GM21447 (cell line): Measurements from ENCODE around the gene ZSCAN21.
A peak's percentile ranks its signal among the peaks of the same experiment; 100 is the strongest.
"Not testable (repeated sequence)": the region's sequence is repeated elsewhere in the genome, so short reads cannot be mapped to it uniquely, and the experiment has no call there.

ENCODE experiments used
- ATAC-seq: cut with Tn5 transposase; IDR thresholded peaks from one replicate; pipeline ENCODE4 v1.9.1; 2021; ENCODE audit not compliant: unreplicated experiment

ZSCAN21 gene

DNA sequence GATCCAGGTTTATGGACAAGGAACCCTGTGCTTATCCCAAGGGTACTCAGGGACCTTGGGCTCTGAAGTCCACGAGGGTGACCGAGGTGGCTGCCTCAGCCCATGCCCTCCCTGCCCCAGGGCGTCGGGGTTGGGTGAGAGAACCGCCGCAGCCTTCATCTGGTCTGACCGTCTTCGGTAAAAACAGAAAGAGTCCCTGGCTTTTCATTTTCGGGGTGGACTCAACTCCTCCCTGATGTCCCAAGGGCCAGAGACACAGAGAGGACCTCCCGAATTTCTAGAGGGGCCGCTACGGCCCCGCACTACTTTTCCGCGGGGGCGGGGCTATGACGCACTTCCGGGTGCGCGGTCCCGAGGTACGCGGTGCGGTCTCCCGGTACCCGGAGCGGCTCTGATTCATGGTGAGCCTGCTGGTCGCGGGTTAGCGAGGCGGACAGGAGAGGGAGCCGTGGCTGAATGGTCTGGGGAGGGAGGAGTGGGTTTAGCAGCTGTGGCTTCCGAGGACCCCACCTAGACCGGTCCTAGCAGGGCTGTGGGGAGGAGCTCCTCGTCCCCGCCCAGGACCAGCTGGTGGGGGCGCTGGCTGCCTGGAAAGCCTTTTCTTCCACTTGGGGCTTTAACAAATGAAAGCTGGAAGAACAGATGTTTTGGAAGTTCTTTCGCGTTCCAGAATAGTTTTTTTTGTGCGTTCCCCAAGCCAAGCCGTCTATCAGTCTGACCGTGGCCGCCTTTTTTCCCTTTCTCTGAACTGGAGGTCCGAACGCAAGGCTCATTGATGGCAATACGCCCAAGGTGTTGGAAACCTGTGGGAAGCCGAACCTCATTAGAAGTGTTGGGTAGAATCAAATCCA is at the start of gene ZSCAN21:
ZSCAN21 (plus strand) TSS at position 334 of the 851 bp plus-strand sequence. CDS start 7,233 bp downstream, outside the sequence.
- ATAC-seq = peak; percentile 85

DNA sequence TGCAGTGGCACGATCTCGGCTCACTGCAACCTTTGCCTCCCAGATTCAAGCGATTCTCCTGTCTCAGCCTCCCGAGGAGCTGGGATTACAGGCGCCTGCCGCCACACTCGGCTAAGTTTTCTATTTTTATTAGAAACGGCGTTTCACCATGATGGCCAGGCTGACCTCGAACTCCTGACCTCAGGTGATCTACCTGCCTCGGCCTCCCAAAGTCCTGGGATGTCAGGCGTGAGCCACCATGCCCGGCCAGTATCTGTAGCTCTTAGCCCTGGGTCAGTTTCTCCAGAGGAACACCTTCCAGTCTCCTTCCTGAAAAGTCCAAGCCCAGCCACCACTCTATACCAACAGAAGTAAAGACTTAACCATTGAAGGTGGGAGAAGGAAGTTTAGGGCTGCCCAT is 49.3 kb upstream of the ZSCAN21 start:
- no peak for ATAC-seq

DNA sequence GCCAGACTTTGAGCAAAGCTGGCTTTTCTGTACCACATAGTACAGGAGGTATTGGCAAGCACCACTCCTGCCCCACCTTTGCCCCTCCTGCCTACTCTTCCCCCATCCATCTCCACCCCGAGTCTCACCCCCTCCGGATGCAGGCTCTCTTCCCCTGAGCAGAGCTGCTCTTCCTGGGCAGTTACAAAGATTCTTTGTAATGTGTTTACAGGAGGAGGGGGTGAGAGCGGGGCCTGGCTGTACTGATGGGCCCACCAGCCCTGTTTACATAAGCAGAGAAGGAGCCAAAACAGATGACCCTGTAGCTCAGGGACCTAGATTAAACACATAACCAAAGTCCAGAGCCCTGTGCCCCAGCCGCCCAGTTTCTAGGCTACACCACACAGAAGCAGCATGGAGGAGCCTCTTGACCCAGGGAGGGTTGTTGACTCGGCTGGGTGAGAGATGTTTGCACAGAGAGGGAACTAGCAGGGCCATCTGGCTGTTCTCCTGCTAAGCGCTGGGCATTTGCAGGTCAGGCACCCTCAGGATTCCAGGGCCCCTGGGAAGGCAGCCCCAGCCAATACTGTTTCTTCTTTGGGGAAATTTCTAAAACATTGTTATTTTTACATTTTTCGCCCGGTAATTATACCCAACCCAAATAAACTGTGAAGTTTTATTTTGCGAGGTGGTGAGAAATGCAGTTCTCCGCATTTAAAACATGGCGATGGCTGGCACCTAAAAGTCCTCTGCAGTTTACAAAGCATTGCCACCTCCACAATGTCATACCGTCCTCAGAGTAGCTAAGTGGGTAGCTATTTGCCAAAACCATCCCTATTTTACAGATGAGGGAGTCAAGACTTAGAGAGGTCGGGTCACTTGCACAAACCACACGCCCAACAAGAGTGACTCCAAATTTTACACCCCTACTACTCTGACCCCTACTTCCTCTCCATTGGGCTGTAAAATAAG is 45.6 kb upstream of the ZSCAN21 start:
- ATAC-seq = no peak

DNA sequence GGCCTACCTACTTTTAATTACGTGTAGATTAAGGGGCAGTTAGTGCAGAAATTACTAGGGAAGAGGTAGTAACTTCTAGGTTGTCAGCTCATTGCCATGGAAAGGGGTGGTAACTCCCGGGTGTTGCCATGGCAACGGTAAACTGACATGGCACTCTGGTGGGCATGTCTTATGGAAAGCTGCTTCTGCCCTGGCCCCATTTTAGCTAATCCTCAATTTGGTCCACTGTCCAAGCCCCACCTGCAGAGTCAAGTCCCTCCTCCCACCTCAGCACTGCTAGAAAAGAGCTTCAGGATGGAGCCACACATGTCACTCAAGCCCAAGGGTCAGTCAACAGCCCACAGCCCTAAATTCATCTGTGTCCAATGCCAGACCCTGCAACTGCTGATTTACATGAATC is 41.7 kb upstream of the ZSCAN21 start:
- no peak for ATAC-seq

DNA sequence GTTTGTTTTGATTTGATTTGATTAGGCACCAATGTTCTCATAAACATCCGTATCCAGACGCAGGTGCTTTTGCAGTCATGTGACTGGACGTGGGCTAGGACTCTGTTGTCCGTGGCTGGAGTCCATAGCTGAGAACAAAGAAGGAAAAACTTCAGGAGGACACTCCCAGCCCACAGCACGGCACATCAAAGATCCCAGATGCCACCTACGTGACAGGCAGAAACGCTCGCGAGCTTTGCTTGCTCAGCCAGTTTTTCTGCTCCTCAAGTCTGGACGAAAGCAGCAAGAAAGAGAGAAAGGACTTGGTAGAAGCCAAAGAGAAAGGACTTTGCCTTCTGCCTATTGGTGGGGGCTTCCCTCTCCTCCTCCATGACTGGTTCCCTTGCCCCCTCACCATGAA is 41.0 kb upstream of the ZSCAN21 start:
- ATAC-seq = no peak

DNA sequence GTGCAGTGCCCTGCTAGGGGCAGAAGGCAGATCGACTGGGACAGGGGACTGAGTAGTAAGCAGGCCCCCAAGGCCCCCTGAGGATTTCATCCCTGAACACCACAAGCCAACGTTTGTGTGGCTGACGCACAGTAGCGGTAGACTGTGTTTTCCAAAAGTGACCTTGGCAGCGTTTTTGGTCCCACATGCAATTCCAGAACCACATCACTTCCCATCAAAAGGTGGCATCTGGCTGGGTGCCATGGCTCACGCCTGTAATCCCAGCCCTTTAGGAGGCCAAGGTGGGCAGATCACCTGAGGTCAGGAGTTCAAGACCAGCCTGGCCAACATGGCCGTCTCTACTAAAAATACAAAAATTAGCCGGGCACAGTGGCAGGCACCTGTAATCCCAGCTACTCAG is 39.6 kb upstream of the ZSCAN21 start:
- not testable (repeated sequence) for ATAC-seq

DNA sequence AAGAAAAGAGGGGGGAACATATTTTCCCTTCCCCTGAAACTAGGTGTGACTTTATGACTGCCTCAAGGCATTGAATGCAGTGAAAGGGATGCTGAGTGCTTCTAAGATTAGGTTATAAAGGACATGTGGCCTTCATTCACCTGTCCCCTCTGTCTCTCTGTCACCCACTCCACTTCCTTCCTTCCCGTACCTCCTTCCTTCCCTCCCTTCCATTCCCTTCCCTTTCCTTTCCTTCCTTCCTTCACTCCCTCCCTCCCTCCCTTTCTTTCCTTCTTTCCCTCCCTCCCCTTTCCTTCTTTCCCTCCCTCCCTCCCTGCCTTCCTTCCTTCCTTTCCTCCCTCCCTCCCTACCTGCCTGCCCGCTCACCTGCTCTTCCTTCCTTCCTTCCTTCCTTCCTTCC is 38.7 kb upstream of the ZSCAN21 start:
- ATAC-seq = no peak

DNA sequence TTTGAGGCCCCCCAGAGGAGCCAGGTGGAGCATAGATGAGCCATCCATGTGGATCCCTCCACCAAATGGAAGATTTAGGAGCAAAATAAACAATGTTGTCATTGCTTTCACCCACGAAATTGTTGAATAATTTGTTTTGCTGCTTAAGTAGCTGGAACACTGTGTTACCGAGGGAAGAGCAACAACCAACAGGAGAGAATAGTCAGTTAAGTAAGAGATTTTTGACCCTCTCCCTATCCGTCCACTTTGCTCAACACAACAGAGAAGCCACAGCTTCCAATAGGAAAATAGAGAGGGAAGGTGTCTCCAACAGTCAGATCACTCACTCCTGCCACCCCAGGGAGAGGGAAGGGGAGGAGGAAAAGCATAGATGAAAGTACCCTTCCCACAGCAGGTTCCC is 38.1 kb upstream of the ZSCAN21 start:
- ATAC-seq = no peak

DNA sequence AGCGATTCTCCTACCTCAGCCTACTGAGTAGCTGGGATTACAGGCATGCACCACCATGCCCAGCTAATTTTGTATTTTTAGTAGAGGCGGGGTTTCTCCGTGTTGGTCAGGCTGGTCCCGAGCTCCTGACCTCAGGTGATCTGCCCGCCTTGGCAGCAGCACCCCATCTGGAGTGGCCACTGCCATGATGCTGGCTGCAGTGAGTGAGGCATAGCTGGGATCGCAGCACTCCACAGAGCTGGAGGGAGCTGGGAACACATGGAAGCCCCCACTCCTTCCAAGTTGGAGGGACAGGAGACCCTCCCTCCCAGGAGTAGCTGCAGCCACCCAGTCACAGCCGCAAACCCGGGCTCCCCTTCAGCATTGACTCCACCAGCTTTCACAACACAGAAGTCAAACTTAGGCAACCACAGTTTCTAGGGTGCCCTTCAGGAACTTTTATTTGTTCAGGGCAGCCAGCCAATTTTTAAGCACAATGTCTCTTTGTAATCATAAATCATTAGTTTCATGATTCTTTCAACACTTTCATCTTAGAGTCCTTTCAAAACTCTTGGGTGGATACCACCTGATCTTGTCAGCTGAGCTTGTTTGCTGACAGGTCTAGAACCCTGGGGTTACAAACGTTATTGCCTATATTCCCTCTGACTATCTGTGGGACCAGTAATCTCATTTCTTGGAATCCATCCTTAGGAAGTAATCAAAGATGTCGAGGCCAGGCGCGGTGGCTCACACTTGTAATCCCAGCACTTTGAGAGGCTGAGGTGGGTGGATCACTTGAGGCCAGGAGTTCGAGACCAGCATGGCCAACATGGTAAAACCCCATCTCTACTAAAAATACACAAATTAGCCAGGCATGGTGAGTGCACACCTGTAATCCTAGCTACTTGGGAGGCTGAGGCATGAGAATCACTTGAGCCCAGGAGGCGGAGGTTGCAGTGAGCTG is 36.9 kb upstream of the ZSCAN21 start:
- not testable (repeated sequence) for ATAC-seq

DNA sequence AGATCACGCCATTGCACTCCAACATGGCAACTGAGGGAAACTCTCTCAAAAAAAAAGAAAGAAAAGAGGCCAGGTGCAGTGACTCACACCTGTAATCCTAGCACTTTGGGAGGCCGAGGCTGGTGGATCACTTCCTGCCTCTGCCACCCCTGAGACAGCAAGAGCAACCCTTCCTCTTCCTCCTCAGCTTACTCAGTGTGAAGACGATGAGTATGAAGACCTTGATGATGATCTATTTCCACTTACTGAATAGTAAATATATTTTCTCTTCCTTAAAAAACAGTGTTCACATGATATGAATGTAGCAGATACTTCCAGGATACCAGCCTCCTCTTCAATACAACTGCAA is 36.3 kb upstream of the ZSCAN21 start:
- no peak for ATAC-seq

DNA sequence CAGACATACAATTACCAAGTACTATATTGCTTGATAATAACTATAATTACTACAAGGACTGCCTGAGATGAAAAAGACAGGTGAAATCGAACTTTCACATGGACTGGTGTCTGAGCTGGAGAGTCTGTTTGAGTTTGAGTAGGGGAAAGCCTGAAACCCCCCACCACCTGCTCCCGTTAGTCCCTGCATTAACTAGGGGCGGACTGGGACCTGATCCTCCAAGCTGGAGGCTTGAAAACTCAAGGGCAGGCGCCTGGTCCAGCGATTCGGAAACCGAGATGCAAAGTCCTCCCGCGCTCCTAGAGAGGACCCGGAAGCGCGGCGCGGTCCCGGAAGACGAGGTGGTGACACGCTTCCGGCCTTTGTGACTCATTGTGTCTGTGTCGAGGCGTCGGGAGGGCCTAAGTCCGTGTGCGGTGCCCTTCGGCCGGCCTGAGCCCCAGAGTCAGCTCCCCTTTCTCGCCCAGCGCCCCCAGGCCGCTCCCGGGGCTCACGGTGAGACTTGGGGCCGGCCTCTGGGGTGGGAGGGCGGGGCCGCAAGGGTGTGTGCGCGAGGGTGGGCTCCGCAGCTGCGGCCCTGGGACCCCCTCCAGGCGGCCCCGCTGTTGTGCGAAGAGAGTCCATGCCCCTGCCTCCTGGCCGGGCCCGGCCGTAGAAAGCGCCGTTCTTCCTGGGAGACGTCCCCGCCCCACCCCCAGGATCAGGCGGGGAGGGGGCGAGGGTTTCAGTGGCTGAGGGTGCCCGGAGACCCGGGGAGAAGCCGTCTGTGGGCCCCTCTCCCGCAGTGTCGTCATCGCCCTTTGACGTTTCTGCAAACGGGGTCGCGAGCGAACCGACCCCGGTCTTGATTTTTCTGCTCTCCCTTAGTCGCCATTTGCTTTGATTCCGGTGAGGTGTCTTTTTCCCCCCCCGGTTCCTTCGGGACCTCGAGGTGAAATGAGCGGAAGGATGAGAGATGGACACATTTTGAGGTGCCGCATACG is 34.1 kb upstream of the ZSCAN21 start, which contains the start of gene ZKSCAN1:
ZKSCAN1 (plus strand) TSS at position 365 of the 983 bp plus-strand sequence. CDS start 7,911 bp downstream, outside the sequence.
- ATAC-seq = peak; percentile 93

DNA sequence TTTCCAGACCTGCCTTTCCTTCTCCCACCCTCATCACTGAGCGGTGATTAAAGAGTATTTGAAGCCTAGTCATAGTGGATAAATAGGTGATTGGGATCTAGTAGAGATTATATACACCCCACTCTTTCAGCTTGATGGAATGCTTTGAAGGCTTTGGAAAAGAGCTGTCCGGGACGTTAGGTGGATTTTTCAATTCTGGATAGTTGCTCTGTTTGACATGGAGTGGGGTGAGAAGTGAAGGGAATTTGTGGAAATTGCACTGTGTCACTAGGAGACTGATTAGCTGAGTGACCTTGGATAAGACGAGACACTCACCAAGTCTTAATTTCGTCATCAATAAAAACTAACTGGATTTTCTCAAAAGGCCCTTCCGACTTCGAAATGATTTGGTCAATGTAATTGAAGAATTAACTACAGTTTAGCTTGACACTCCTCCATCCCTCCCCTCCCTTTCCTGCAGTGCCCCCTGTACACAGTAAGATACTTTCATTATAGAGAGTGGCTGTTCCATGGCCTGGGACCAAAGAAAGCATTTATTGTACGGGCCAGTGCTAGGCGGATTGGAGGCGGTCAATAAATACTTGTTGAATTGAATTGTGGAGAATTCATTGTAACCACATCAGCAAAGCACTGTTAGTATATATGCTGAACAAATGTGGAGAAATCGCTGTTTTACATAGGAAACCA is 33.2 kb upstream of the ZSCAN21 start:
- no peak for ATAC-seq

DNA sequence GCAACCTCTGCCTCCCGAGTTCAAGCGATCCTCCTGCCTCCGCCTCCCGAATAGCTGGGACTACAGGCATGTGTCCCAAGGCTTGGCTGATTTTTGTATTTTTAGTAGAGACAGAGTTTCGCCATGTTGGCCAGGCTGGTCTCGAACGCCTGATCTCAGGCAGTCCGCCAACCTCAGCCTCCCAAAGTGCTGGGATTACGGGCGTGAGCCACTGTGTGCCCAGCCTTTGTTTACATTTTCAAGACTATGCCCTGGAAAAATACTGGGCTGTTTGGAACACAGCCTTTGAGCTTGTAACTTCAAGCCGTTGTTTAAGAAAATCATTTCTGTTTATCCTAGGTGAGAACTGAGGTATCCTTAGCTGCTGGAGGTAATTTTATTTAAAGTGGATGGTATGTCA is 32.3 kb upstream of the ZSCAN21 start:
- ATAC-seq = no peak

DNA sequence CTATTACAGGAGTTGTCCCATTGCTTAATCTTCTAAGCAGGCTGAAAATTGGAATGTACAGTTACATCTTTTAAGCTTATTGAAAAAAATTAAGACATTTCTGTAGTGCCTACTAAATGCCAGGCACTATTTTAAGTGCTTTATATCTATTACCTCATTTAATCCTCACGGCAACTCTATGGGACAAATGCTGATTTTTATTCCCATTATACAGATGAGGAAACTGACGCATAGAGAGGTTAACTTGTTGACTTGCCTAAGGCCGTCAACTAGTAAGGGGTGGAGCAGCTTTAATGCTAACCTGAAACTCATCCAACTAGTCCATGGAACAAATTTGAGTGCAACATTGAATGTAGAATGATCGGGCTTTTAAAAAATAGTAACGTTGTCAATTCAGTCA is 31.7 kb upstream of the ZSCAN21 start:
- ATAC-seq = no peak

DNA sequence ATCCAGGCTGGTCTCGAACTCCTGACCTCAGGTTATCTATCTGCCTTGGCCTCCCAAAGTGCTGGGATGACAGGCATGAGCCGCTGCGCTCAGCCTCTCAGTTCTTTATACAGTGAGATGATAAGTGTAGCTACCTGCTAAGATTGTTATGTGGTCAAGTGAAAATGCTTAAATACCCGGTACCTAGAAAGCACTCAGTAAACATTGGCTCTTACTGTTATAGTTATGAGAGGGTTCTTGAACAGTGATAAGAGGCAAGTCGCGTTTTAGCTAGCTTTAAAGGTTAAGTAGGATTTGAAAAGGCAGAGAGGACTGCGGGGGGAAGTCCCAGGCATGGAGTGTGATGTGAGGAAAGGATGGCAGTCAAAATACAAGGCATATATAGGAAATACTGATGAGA is 29.7 kb upstream of the ZSCAN21 start:
- ATAC-seq = no peak

DNA sequence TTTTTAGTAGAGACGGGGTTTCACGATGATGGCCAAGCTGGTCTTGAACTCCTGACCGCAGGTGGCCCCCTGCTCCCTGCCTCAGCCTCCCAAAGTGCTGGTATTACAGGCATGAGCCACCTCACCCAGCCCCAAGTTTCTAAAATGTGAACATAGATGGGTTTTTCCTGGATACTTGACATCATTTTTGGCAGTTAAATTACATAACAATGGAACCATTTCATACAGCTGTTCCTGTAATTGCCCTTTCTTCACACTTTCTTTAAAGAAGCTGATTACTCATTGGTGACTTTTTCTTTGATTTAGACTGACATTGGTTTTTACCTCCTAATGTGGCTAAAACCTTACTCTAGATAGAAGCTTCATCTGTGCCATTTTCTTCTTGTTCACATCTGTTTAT is 28.3 kb upstream of the ZSCAN21 start:
- no peak for ATAC-seq

DNA sequence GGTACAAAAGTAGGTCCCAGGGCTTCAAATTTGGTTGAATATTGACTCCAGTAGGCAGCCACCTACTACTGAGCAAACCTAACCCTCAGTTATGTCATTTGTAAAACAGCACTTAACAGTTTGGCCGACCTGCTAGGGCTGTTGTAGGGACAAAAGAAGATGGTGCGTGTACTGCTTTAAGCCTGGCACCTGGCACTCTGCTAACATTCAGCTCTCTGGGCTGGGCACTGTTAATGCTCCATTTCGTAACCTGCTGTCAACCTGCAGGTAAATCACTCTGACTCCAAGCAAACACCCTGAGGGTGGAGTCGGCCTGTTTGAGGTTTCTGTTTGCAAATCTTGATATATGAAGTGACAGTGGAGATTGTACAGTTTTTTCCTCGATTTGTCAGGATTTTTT is 27.0 kb upstream of the ZSCAN21 start:
- ATAC-seq = no peak

DNA sequence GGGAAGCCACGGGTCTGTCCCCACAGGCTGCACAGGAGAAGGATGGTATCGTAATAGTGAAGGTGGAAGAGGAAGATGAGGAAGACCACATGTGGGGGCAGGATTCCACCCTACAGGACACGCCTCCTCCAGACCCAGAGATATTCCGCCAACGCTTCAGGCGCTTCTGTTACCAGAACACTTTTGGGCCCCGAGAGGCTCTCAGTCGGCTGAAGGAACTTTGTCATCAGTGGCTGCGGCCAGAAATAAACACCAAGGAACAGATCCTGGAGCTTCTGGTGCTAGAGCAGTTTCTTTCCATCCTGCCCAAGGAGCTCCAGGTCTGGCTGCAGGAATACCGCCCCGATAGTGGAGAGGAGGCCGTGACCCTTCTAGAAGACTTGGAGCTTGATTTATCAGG is 26.0 kb upstream of the ZSCAN21 start:
- no peak for ATAC-seq

DNA sequence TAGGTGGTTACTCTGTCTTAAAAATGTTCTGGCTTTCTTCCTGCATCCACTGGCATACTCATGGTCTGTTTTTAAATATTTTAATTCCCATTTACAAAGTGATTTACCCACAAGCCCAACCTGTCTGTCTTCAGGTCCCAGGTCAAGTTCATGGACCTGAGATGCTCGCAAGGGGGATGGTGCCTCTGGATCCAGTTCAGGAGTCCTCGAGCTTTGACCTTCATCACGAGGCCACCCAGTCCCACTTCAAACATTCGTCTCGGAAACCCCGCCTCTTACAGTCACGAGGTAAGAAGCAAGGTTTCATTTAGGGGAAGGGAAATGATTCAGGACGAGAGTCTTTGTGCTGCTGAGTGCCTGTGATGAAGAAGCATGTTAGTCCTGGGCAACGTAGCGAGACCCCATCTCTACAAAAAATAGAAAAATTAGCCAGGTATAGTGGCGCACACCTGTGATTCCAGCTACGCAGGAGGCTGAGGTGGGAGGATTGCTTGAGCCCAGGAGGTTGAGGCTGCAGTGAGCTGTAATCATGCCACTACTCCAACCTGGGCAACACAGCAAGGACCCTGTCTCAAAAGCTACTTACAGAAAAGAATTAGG is 25.5 kb upstream of the ZSCAN21 start:
- ATAC-seq = no peak
